GM06990 (cell line): ENCODE results near the gene CREB3L4.

Source experiments
- DNase-seq: peaks from one replicate; pipeline ENCODE4 v3.0.0-alpha.2; 2011; ENCODE audit not compliant: insufficient read length; ENCODE audit errors: extremely low read depth
- H3K27me3 ChIP-seq: replicated peaks from 2 replicates; pipeline ENCODE4 v1.6.0; 2011; ENCODE audit warnings: low read length; ENCODE audit not compliant: control insufficient read depth, insufficient read depth
- H3K36me3 ChIP-seq: 2 replicates; pipeline ENCODE4 v1.5.1; 2011; ENCODE audit warnings: low read length; ENCODE audit not compliant: control insufficient read depth, insufficient read depth
- H3K4me3 ChIP-seq: replicated peaks from 2 replicates; pipeline ENCODE4 v1.5.1; 2011; ENCODE audit warnings: low read depth, mild to moderate bottlenecking, control low read depth, low read length
- TF ChIP-seq, protein P1 (sequence below): IDR thresholded peaks from 2 replicates; pipeline ENCODE4 v1.5.1; 2011; ENCODE audit warnings: low read length, control low read depth, mild to moderate bottlenecking, inconsistent platforms; ENCODE audit not compliant: insufficient read depth, poor library complexity, severe bottlenecking

The CREB3L4 gene

DNA sequence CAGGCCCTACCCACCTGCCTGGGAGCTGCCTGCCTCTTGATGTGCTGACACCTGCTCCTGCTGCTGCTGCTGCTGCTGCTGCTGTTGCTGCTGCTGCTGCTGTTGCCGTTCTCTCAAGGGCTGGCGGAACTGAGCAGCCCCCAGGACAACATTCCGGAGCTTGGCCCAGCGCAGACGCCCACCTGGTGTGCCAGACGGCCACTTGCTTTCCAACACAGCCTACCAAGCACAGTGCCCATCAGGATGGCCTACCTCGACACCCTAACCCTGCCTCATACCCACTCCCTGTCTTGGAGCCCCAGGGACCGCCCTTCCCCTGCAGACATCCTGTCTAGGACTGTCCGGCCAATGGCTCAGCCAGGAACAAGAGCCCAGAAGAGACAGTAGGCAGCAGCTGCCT, 33.0 kb upstream of the CREB3L4 start:
- H3K27me3 ChIP-seq = no peaks in the 10 kb centered on the region
- TF ChIP-seq, protein P1, sequence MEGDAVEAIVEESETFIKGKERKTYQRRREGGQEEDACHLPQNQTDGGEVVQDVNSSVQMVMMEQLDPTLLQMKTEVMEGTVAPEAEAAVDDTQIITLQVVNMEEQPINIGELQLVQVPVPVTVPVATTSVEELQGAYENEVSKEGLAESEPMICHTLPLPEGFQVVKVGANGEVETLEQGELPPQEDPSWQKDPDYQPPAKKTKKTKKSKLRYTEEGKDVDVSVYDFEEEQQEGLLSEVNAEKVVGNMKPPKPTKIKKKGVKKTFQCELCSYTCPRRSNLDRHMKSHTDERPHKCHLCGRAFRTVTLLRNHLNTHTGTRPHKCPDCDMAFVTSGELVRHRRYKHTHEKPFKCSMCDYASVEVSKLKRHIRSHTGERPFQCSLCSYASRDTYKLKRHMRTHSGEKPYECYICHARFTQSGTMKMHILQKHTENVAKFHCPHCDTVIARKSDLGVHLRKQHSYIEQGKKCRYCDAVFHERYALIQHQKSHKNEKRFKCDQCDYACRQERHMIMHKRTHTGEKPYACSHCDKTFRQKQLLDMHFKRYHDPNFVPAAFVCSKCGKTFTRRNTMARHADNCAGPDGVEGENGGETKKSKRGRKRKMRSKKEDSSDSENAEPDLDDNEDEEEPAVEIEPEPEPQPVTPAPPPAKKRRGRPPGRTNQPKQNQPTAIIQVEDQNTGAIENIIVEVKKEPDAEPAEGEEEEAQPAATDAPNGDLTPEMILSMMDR = no peak
- H3K4me3 ChIP-seq = no peak overlapping the region
- H3K36me3 ChIP-seq = peaks cover 60% of the 10 kb centered on the region
- DNase-seq = no peak

DNA sequence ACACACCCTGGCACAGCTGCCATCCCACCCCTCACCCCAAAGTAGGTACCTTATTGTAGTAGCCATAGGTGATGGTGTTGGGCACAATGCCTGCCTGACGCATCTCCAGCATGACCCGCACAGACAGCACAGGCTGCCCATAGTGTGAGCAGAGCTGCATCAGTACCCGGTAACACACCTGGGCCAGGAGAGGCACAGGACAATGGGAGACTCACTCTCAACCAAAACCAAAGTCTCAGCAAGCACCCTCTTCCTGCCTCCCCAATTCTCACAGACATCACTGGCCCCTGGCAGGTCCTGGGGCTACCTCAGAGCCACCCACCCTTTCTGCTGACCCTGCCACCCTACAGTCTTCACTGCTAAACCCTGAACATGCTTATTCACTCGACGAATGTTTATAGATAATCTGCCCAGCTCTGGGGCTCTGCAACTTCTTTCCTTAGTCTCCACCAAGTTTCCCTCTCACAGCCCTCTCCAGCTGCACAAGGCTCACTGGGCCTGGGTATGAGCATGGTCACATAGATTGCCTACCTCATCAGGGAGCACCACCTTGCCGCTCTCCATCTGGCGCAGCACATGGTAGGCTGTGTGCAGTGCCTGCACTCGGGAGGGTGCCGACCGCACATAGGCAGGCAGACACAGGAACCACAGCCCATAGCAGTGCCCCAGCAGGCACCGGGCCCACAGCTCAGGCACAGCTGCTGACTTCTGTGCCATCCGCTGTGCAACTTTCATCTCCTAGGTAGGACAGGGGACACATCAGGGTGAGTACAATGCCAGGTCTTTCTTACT, 31.5 kb upstream of the CREB3L4 start:
- H3K4me3 ChIP-seq = no peak overlapping the region
- TF ChIP-seq, protein P1 = no peak
- H3K36me3 ChIP-seq = peaks cover 65% of the 10 kb centered on the region
- no peaks in the 10 kb centered on the region for H3K27me3 ChIP-seq
- no peak for DNase-seq

DNA sequence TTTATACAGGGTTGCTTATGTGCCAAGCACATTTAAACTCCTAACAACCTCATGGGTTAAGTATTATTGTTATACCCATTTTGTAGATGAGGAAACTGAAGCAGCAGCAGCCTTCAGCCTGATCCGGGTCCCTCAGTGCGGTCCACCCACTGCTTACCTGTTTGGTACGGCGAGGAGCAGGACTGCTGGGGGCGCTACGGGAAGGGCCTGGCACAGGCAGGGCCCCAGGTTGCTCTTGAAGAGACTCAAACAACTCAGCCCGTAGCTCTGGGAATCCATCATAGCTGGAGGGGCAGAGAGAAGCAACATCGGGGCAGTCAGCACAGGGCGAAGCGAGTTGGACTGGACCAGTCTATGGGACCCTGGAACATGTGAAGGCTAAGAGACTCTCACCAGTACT, 30.4 kb upstream of the CREB3L4 start:
- H3K4me3 ChIP-seq = no peak overlapping the region
- H3K36me3 ChIP-seq = peaks cover 69% of the 10 kb centered on the region
- no peaks in the 10 kb centered on the region for H3K27me3 ChIP-seq
- TF ChIP-seq, protein P1 = no peak
- no peak for DNase-seq

DNA sequence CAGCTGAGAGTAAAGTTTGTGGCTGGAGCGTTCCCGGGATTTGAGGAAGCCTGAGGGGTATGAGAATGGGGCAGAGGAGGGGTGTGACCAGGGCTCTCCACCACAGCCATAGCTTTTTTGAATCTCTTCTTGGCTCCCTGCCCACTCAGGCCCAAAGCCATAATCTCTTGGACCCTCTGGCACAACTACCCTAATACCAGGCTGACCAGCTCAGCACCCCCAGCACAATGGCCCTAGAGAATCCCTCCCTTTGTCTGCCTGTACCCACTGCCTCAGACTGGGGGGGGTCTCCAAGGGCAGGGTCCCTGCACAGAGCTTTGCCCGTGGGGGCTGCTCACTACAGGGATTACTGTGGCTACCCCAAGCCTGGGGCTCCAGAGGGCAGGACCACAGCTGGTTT, 28.7 kb upstream of the CREB3L4 start:
- Histone ChIP-seq H3K36me3 (peaks cover 57% of the 10 kb centered on the region), H3K4me3 (no peak overlapping the region), H3K27me3 (no peaks in the 10 kb centered on the region)
- DNase-seq = no peak
- TF ChIP-seq, protein P1 = no peak

DNA sequence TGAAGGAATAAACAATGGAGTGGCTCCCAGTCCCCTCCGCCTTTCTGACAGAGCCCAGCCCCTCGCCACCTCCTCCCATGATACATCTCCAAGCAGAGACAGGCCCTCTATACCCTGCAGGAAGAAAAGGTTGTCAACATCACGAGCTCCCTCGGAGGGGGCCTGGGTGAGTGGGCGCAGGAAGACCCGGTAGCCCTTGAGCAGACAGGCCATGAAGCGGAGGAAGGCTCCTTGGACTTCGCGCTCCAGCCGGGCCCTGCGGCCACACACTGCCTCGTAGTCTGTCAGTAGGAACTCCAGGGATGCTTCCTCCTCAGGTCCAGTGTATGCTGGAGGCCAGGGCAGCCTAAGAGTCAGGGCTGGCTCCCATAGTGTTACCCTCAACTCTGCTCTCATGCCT, 28.2 kb upstream of the CREB3L4 start:
- H3K27me3 ChIP-seq = no peaks in the 10 kb centered on the region
- TF ChIP-seq, protein P1 = no peak
- peaks cover 57% of the 10 kb centered on the region for H3K36me3 ChIP-seq
- no peak for DNase-seq
- H3K4me3 ChIP-seq = no peak overlapping the region
